GM23338 (cell line): Measurements from ENCODE around the gene KIAA1549. TPM values are rescaled to one million over a fixed set of nuclear protein-coding genes. Genes with fewer than 3 reads are reported as not detected.

ENCODE experiments used
- ATAC-seq: fragments of 200-7000 bp; cut with Tn5 transposase; 3 replicates; pipeline ENCODE4 v1.9.1; 2020
- DNase-seq: peaks from one replicate; pipeline ENCODE4 v3.0.0-alpha.2; 2015; ENCODE audit warnings: low spot score
- H2AFZ ChIP-seq: fragments of 200-600 bp; sonication (generic); 2 replicates; pipeline ENCODE4 v1.8.0; 2016; ENCODE audit warnings: antibody characterized with exemption, mild to moderate bottlenecking, moderate library complexity
- H3F3A ChIP-seq: fragments of 200-600 bp; sonication (generic); replicated peaks from 2 replicates; pipeline ENCODE4 v1.8.0; 2017; ENCODE audit warnings: antibody characterized with exemption, mixed run types, low read depth
- H3K27ac ChIP-seq: fragments of 200-600 bp; sonication (generic); 2 replicates; pipeline ENCODE4 v1.6.1; 2016; ENCODE audit warnings: low read depth
- H3K27me3 ChIP-seq: fragments of 200-600 bp; sonication (generic); 2 replicates; pipeline ENCODE4 v1.8.0; 2016; ENCODE audit warnings: mild to moderate bottlenecking, mixed run types, moderate library complexity; ENCODE audit not compliant: insufficient read depth
- H3K36me3 ChIP-seq: fragments of 200-600 bp; sonication (generic); 2 replicates; pipeline ENCODE4 v1.8.0; 2016; ENCODE audit warnings: mild to moderate bottlenecking; ENCODE audit not compliant: insufficient read depth
- H3K4me1 ChIP-seq: fragments of 200-600 bp; sonication (generic); 2 replicates; pipeline ENCODE4 v1.8.0; 2016; ENCODE audit warnings: mild to moderate bottlenecking, moderate library complexity; ENCODE audit not compliant: insufficient read depth
- H3K4me2 ChIP-seq: fragments of 200-600 bp; sonication (generic); 2 replicates; pipeline ENCODE4 v1.7.1; 2017; ENCODE audit warnings: mixed run types
- H3K4me3 ChIP-seq: fragments of 200-600 bp; sonication (generic); 2 replicates; pipeline ENCODE4 v1.6.1; 2016; ENCODE audit warnings: mixed run types
- H3K79me2 ChIP-seq: fragments of 200-600 bp; sonication (generic); replicated peaks from 2 replicates; pipeline ENCODE4 v1.8.0; 2017; ENCODE audit warnings: mild to moderate bottlenecking; ENCODE audit not compliant: insufficient read depth
- H3K9me2 ChIP-seq: fragments of 200-600 bp; sonication (generic); 2 replicates; pipeline ENCODE4 v1.8.0; 2017; ENCODE audit not compliant: insufficient read depth
- H4K20me1 ChIP-seq: fragments of 200-600 bp; sonication (generic); replicated peaks from 2 replicates; pipeline ENCODE4 v1.8.0; 2017; ENCODE audit warnings: mild to moderate bottlenecking; ENCODE audit not compliant: insufficient read depth
- H3K27ac Mint-ChIP-seq: 2 replicates; pipeline ENCODE4 v1.8.0; 2020; ENCODE audit warnings: inconsistent platforms, mild to moderate bottlenecking, moderate library complexity, mixed read lengths
- H3K27me3 Mint-ChIP-seq: 3 replicates; pipeline ENCODE4 v1.8.0; 2022; ENCODE audit warnings: low read depth, mild to moderate bottlenecking, moderate library complexity, mixed read lengths, inconsistent platforms; ENCODE audit not compliant: insufficient read depth, poor library complexity
- H3K36me3 Mint-ChIP-seq: 3 replicates; pipeline ENCODE4 v1.8.0; 2021; ENCODE audit warnings: low read depth, mild to moderate bottlenecking, inconsistent platforms, moderate library complexity, mixed read lengths
- H3K4me1 Mint-ChIP-seq: 3 replicates; pipeline ENCODE4 v1.8.0; 2020; ENCODE audit warnings: mild to moderate bottlenecking, inconsistent platforms, mixed read lengths
- H3K4me3 Mint-ChIP-seq: 3 replicates; pipeline ENCODE4 v1.8.0; 2021; ENCODE audit warnings: moderate library complexity, mild to moderate bottlenecking, inconsistent platforms, mixed read lengths
- H3K9me3 Mint-ChIP-seq: 3 replicates; pipeline ENCODE4 v1.8.0; 2020; ENCODE audit warnings: moderate library complexity, mild to moderate bottlenecking, inconsistent platforms, mixed read lengths
- CREB1 ChIP-seq: fragments of 250-450 bp; sonication (Bioruptor Pico); IDR thresholded peaks from 2 replicates; pipeline ENCODE4 v1.5.0; 2020; ENCODE audit warnings: low read depth, mild to moderate bottlenecking, moderate library complexity
- ETS1 ChIP-seq: IDR thresholded peaks from 2 replicates; pipeline ENCODE4 v1.6.1; 2016; ENCODE audit warnings: antibody characterized with exemption
- ZNF114 ChIP-seq: fragments of 250-450 bp; sonication (Bioruptor Pico); IDR thresholded peaks from 2 replicates; pipeline ENCODE4 v1.5.0; 2020; ENCODE audit warnings: mild to moderate bottlenecking, moderate library complexity
- ZNF462 ChIP-seq: fragments of 250-450 bp; sonication (Bioruptor Pico); IDR thresholded peaks from 2 replicates; pipeline ENCODE4 v1.5.0; 2020; ENCODE audit warnings: mild to moderate bottlenecking, moderate library complexity
- polyA plus RNA-seq: library from polyadenylated mRNA; unstranded; fragments of >200 nt; fragmentation: Nextera tagmentation; extraction: Ambion mirVana; gene quantifications from 2 replicates; pipeline ENCODE4 v1.2.1, GENCODE V29; 2016
- total RNA-seq: library from RNA; depleted of rRNA; stranded (reverse); fragments of >200 nt; shearing (Covaris generic); gene quantifications from 2 replicates; pipeline ENCODE4 v1.2.3, GENCODE V29; 2014

KIAA1549 gene
- total and polyA plus RNA-seq, 2 experiments from 2014 or later: 3.6 to 13.5 TPM

GRCh38 chr7:138882249-138882648, 98.9 kb downstream of the KIAA1549 start (continued):
- TF ChIP-seq ZNF462 (CRISPR knock-in tag) (no peak), ETS1 (no peak), CREB1 (CRISPR knock-in tag) (no peak), ZNF114 (CRISPR knock-in tag) (no peak)

- H3K36me3 Mint-ChIP-seq: peaks cover 39% of the 10 kb centered on the region
- no peak overlapping the region for H3K4me3 Mint-ChIP-seq
- H3K9me3 Mint-ChIP-seq: no peaks in the 10 kb centered on the region
Measured at GRCh38 chr7:138881579-138882188, 99.5 kb downstream of the KIAA1549 start.

More at GRCh38 chr7:138881579-138882188, 99.5 kb downstream of the KIAA1549 start:
- Histone ChIP-seq H3K79me2 (no peaks in the 10 kb centered on the region), H3K36me3 (no peaks in the 10 kb centered on the region), H2AFZ (no peak overlapping the region), H3K4me2 (no peak overlapping the region), H3F3A (no peaks in the 10 kb centered on the region), H4K20me1 (no peaks in the 10 kb centered on the region; the same call in 1 of the 2 replicates), H3K4me1 (no peaks in the 10 kb centered on the region), H3K4me3 (no peak overlapping the region), H3K9me2 (no peaks in the 10 kb centered on the region), H3K27ac (no peak overlapping the region), H3K27me3 (no peaks in the 10 kb centered on the region)
- no peak for ATAC-seq
- peaks cover 3% of the 10 kb centered on the region; the same call in 2 of the 3 replicates for H3K4me1 Mint-ChIP-seq
- peaks cover 2% of the 10 kb centered on the region for H3K27me3 Mint-ChIP-seq
- DNase-seq: no peak
- TF ChIP-seq ZNF462 (CRISPR knock-in tag): no peak
- peak overlapping the region; percentile 23; the same call in 1 of the 2 replicates for H3K27ac Mint-ChIP-seq
